ENCODE measurements around the gene STK16. TPM values are rescaled to one million over a fixed set of nuclear protein-coding genes. Genes with fewer than 3 reads are reported as not detected.
A peak's percentile ranks its signal among the peaks of the same experiment; 100 is the strongest.

STK16 gene
- total and polyA plus RNA-seq, 12 donors = 19.2 to 55.8 (median 26.8) TPM

DNA sequence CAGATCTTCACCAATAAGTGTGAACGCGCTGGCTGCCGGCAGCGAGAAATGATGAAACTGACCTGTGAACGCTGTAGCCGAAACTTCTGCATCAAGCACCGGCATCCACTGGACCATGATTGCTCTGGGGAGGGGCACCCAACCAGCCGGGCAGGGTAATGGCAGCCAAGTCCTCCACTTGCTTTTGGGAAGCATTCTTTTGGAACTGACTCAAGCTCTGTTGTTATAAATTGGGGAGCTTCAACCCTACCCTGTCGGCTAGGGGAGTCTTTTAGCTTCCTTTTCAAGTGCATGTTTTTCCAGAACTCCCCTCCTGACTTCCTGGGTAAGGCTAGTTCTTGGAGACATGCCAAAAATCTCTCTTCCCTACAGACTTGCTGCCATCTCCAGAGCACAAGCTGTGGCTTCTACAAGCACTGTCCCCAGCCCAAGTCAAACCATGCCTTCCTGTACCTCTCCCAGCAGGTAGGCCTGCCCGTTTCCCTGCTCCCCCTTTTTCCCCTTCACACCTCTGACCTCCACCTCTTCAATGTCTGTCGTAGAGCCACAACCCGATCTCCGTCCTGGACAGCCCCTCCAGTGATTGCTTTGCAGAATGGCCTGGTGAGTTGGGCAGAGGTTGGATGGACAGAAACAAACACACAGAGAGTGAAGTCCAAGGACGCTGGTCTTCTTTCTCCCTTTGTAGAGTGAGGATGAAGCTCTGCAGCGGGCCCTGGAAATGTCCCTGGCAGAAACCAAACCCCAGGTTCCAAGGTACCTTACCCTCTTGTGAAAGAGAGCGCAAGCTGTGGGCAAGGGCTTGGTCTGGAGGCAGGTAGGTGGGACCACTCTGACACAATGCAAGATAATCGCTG, 37.2 kb upstream of the STK16 start:
- Histone ChIP-seq H3K27me3 (no peaks in the 10 kb centered on the region), H3K4me3 (peak overlapping the region in 1 of 4 donors; percentile 90), H3K36me3 (replicated peaks in 1 of 2) (peaks cover 0 to 42% of the 10 kb centered on the region in 2 donors), H3K9me3 (replicated peaks in 1 of 3) (no peaks in the 10 kb centered on the region), H3K4me1 (replicated peaks in 1 of 2) (peaks cover 7 to 14% of the 10 kb centered on the region in 2 donors), H3K27ac (peak overlapping the region in 2 of 5 donors; percentile 95 to 97)
- WGBS, 4 donors = 65 to 77% (median 74%) methylated on average over 17 of the region's 17 CpGs
- TF ChIP-seq POLR2A (IDR thresholded peaks at IDR 0.05) = no peak
- TF ChIP-seq, protein P1, sequence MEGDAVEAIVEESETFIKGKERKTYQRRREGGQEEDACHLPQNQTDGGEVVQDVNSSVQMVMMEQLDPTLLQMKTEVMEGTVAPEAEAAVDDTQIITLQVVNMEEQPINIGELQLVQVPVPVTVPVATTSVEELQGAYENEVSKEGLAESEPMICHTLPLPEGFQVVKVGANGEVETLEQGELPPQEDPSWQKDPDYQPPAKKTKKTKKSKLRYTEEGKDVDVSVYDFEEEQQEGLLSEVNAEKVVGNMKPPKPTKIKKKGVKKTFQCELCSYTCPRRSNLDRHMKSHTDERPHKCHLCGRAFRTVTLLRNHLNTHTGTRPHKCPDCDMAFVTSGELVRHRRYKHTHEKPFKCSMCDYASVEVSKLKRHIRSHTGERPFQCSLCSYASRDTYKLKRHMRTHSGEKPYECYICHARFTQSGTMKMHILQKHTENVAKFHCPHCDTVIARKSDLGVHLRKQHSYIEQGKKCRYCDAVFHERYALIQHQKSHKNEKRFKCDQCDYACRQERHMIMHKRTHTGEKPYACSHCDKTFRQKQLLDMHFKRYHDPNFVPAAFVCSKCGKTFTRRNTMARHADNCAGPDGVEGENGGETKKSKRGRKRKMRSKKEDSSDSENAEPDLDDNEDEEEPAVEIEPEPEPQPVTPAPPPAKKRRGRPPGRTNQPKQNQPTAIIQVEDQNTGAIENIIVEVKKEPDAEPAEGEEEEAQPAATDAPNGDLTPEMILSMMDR (IDR thresholded peaks at IDR 0.05) = no peak
- peak in 1 of 7 donors; percentile 19 for DNase-seq
- intact Hi-C loops (cut with DNase I) = no loop called here

DNA sequence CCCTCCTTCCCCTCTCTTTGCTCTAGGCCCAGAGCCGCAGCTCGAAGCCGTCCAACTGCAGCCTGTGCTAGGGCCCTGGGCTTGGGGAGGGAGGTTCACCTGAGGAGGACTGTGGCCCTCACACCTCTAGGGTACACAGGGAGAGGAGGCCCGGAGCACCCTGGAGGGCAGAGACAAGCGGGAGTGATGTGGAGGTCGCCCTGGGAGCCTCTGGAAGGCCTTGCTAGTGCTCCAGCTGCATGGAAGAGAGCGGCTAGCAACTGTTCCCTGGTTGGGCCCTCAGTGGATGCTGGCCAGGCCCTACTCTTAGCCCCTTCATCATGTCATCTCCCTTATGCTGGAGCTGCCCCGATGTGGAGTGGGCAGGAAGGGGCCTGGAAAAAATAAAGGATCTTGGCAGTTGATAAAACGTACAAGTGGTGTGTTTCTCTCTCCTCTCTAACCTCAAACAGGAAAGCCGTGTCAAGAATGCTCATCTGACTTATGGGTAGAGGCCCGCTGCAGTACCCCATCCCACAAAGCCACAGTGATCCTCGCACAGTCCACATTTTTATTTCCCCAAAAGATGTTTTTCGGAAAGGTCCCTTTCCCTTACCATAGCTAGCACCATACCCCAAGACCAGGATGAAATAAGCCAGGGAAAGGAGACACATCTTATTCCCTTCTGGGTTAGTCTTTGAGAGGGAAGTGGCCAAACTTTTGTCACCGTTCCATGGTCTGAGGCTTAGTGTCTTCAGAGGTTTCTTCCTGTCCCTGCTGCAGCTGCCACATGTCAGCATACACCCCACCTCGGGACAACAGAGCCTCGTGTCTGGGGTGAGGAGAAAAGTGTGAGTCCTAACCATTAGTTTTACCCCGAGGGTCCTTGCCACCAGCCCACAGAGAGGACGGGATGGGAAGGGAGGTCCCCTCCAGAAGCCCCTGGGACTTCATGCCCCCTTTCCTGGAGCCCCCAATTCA, 35.8 kb upstream of the STK16 start:
- no peaks in the 10 kb centered on the region for H3K9me3 ChIP-seq (replicated peaks in 1 of 3)
- H3K4me3 ChIP-seq = no peak overlapping the region
- H3K27ac ChIP-seq = no peak overlapping the region
- H3K36me3 ChIP-seq (replicated peaks in 1 of 2) = peaks cover 0 to 56% of the 10 kb centered on the region in 2 donors
- no peaks in the 10 kb centered on the region for H3K27me3 ChIP-seq
- intact Hi-C loops (cut with DNase I) = loop anchor here (5.0 to 10.0 kb wide), 2 partner anchors 37 to 45 kb away; partner anchors contain the start of genes NHEJ1 (in 1 of the 2) and SLC23A3 (in 1 of the 2)
- H3K4me1 ChIP-seq (replicated peaks in 1 of 2) = peaks cover 7 to 14% of the 10 kb centered on the region in 2 donors
- no peak for TF ChIP-seq POLR2A (IDR thresholded peaks at IDR 0.05)
- TF ChIP-seq, protein P1 (IDR thresholded peaks at IDR 0.05) = no peak
- peak in 1 of 7 donors; percentile 18 for DNase-seq
- 78 to 83% (median 82%) methylated on average over 17 to 18 of the region's 18 CpGs for WGBS, 4 donors

DNA sequence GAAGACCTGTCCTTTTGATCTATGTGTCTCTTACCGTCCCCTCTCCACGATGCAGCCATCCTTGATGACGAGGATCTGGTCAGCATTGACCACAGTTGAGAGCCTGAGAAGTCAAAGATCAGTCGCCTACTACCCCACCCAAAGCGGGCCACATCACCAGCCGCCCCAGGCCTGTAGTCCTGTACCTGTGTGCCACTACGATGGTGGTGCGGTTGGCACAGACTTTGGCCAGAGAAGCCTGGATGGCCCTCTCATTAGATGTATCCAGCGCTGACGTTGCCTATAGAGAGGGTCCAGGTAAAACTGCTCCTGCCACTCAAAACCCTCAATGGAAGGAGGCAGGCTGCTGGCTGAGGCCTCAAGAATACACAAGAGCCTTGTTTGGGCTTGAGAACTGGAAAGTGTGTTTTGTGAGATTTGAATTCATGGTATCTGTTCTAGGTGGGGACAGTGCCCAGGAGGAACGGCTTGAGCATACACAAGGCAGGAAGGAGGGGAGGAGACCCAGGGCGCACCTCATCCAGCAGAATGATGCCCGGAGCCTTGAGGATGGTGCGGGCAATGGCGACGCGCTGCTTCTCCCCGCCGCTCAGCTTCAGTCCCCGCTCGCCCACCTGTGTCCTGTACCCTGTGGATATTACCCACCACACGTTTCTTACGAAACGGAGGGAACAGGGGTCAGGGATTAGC, 34.9 kb upstream of the STK16 start:
- intact Hi-C loops (cut with DNase I) = loop anchor here (5.0 to 10.0 kb wide), 2 partner anchors 38 to 46 kb away; partner anchors contain the start of genes NHEJ1 (in 1 of the 2) and SLC23A3 (in 1 of the 2)
- Histone ChIP-seq H3K36me3 (replicated peaks in 1 of 2) (peaks cover 0 to 64% of the 10 kb centered on the region in 2 donors), H3K27me3 (no peaks in the 10 kb centered on the region), H3K9me3 (replicated peaks in 1 of 3) (no peaks in the 10 kb centered on the region), H3K4me1 (replicated peaks in 1 of 2) (peaks cover 7 to 14% of the 10 kb centered on the region in 2 donors), H3K4me3 (no peak overlapping the region), H3K27ac (no peak overlapping the region)
- DNase-seq = peak in 1 of 7 donors; percentile 18
- no peak for TF ChIP-seq POLR2A (IDR thresholded peaks at IDR 0.05)
- TF ChIP-seq, protein P1 (IDR thresholded peaks at IDR 0.05) = no peak
- whole genome bisulfite sequencing, 4 donors = 93 to 94% (median 93%) methylated on average over 21 to 24 of the region's 24 CpGs
